Measurements from ENCODE around the gene SKAP1.

- TF ChIP-seq, protein P1, sequence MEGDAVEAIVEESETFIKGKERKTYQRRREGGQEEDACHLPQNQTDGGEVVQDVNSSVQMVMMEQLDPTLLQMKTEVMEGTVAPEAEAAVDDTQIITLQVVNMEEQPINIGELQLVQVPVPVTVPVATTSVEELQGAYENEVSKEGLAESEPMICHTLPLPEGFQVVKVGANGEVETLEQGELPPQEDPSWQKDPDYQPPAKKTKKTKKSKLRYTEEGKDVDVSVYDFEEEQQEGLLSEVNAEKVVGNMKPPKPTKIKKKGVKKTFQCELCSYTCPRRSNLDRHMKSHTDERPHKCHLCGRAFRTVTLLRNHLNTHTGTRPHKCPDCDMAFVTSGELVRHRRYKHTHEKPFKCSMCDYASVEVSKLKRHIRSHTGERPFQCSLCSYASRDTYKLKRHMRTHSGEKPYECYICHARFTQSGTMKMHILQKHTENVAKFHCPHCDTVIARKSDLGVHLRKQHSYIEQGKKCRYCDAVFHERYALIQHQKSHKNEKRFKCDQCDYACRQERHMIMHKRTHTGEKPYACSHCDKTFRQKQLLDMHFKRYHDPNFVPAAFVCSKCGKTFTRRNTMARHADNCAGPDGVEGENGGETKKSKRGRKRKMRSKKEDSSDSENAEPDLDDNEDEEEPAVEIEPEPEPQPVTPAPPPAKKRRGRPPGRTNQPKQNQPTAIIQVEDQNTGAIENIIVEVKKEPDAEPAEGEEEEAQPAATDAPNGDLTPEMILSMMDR (IDR thresholded peaks at IDR 0.05) = no peak
- TF ChIP-seq POLR2A (IDR thresholded peaks at IDR 0.05) = no peak
These were observed 253.6 kb downstream of the SKAP1 start for GRCh38 chr17:48176471-48176855.

All from heart left ventricle (tissue), 13 donors.